GM21717 (cell line): ENCODE data around the gene ZNF142.

Experiments used
- ATAC-seq: cut with Tn5 transposase; IDR thresholded peaks from one replicate; pipeline ENCODE4 v1.9.1; 2021; ENCODE audit warnings: mild to moderate bottlenecking, moderate library complexity; ENCODE audit not compliant: unreplicated experiment

The ZNF142 gene

DNA sequence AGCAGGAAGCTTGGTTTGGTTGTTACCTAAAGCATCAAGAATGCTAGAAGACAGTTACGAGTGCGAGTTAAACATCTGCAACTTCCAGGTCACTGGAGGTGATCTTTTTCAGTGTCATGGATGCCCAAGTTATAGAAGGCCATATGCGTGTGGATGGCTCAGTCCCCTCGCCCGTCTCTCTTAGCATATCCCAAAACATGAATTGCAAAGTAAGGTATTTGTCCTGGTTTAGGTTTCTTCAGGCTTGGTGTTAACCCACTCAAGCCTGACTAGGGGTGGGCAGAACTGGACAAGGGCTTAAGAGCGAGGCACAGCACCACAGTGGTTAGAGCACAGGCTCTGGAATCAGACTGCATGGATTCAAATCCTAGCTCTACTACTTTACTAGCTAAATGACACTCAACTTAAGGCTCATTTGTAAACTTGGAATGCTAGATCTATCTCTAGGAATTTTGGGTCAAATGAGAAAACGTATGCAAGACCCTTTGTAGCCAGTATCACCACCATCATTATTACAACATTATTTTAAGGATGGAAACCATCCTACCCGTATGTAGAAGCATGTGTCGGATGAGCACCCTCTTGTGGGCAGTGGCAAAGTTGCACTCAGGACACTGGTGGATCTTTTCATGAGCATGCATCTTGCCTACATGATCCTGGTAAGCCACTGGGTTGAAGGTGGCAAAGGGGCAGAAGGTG lies 11.2 kb downstream of the ZNF142 start:
- ATAC-seq: no peak

DNA sequence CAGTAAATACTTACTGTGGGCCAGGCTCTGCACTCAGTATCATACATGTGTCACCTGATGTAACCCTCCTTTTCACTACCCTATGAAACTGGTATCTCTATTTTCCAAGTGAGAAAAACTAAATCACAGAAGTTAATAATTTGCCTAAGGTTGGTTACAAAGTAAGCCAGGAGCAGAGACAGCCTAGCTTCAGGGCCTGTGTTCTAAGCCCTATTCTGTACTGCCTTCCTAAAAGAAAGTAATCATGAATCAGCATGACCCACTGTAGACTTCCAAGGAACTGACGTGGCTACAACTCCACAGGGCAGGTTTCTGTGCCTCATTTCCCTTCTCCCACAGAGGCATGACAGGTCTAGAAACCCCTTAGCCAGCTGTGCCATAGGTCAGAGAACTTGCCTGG lies 14.3 kb downstream of the ZNF142 start:
- no peak for ATAC-seq

GRCh38 chr2:218644721-218645120 lies 14.7 kb downstream of the ZNF142 start:
- no peak for ATAC-seq

DNA sequence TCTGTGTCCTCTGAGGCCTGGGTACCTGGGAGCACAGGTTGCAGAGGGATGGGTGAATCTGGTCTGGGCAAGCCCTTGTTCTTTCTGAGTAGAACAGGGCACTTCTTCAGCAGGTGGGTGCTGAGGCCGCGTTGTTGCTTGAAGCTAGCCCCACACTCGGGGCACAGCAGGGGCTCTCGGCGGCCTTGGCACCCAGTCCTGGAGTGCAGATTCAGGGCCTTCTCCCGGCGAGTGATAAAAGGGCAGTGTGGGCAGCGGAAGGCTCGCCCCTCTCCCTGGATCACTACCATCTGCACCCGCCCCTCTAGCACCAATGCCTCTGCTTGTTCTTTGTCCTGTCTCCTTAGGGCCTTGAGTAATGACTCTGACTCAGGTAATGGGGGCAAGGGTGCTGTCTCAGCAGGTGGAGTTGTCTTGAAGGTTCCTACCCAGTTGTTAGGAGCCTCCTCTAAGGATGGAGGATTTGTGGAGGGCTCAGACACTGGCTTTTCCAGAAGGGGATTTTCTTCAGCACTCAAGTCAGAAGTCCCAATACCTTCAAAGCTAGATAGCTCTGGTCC lies 15.6 kb downstream of the ZNF142 start:
- no peak for ATAC-seq

- no peak for ATAC-seq
These were observed 16.6 kb downstream of the ZNF142 start for GRCh38 chr2:218642786-218643185.

DNA sequence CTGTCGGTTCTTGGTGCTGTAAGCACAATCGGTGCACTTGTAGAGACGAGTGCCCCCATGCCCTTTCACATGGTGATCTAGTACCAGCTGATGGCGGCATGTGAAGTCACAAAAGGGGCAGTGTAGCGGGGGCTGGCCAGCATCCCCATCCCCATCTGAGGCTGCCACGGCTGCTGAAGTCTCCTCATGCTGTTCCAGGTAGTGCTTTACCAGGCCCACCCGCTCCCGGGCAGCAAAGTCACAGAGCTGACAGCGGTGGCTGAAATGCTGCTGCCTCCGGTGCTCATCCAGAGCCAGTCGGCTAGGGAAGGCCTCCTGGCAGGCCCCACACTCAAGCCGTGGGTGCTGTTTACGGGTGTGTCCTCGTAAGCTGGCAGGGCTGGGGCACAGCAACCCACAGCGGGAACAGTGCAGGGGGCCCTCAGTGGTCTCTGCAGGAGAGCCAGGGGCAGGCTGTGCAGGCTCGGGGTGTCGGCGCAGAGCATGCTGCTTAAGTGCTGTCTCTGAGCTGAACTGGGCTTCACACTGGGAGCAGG lies 17.2 kb downstream of the ZNF142 start:
- ATAC-seq: no peak

DNA sequence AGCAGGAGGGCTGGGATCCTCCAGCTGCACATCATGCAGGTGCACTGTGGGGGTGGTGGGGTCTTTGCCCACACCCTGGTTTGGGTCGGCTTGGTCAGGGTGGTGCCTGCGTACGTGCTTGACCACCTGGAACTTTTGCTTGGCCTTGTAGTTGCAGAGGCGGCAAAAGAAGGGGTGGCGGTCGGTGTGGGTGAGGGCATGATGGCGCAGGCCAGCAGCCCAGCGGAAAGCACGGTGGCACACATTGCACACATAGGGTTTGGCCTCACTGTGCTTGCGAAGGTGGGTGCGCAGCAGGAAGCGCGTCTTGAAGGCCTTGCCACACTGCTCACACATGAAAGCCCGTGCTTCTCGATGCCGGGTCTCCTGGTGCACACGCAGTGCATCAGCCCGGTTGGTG lies 21.1 kb downstream of the ZNF142 start:
- ATAC-seq: no peak

DNA sequence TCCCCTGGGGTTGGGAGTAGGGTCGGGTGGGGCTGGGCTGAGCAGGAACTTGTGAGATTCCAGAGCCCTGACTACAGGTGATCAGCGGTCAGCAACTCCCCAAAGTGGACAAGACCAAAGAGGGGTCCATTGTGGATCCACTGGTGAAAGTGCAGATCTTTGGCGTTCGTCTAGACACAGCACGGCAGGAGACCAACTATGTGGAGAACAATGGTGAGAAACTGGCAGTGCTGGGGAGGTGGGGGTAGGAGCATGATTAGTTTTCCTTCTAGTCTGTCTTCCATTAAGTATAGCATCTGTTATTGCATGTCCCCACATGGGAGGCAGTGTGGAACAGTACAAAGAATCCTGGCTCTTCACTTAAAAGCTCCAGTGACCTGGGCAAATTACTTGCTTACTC lies 23.7 kb downstream of the ZNF142 start:
- no peak for ATAC-seq

DNA sequence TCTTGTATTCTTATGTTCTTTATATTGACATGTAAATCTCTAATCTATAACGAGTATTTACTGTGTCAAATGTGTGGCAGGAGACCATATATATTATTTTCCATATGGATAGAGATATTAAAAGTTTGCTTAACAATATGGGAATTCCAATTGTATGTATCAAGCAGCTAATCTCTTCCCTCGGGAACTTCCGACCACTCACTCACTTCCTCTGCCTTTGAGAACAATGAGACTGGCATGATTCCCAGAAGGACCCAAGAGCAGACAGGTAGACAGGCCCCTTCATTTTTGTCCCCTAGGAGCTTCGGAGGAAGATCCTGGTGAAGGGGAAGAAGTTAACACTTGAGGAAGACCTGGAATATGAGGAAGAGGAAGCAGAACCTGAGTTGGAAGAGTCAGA lies 27.6 kb downstream of the ZNF142 start:
- ATAC-seq: no peak

GRCh38 chr2:218627939-218628338 lies 31.5 kb downstream of the ZNF142 start:
- ATAC-seq: no peak

DNA sequence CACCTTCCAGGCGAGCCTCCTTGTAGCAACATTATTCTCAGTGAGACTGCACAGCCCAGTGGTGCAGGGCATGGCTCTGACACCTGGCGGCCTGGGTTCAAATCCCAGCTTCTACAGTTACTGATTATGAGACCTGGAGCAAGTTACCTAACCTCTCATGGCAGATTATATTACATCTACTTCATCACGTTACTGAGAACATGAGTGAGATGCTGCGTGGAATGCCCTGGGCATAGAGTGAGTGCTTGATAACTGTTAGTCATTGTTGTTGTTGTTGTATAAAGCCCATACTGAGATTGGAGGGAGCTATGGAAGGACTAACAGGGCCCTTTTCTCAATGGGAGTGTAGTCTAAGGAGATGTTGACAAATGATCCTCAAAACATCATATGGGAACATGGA lies 33.1 kb downstream of the ZNF142 start:
- ATAC-seq: no peak

- ATAC-seq: no peak
These were observed 36.1 kb downstream of the ZNF142 start for GRCh38 chr2:218623366-218623705.

GRCh38 chr2:218622606-218623365 lies 36.6 kb downstream of the ZNF142 start:
- no peak for ATAC-seq

- no peak for ATAC-seq
These were observed 38.4 kb downstream of the ZNF142 start for GRCh38 chr2:218621007-218621406.

GRCh38 chr2:218618102-218618860 lies 41.1 kb downstream of the ZNF142 start:
- ATAC-seq: no peak

DNA sequence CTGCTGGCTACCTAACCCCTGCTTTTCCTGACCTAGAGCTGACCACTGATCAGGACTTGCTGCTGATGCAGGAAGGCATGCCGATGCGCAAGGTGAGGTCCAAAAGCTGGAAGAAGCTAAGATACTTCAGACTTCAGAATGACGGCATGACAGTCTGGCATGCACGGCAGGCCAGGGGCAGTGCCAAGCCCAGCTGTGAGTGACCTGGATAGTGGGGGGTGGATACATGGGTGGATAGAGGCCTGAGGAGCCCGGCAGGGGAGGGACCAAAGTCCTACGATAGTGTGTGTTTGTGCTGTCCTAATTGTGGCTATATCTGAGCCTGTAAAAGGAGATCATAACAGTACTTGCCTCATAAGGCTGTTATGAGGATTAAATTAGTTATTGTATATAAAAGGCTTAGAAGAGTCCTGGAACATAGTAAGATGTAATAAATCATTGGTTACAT lies 43.5 kb downstream of the ZNF142 start:
- ATAC-seq: no peak

DNA sequence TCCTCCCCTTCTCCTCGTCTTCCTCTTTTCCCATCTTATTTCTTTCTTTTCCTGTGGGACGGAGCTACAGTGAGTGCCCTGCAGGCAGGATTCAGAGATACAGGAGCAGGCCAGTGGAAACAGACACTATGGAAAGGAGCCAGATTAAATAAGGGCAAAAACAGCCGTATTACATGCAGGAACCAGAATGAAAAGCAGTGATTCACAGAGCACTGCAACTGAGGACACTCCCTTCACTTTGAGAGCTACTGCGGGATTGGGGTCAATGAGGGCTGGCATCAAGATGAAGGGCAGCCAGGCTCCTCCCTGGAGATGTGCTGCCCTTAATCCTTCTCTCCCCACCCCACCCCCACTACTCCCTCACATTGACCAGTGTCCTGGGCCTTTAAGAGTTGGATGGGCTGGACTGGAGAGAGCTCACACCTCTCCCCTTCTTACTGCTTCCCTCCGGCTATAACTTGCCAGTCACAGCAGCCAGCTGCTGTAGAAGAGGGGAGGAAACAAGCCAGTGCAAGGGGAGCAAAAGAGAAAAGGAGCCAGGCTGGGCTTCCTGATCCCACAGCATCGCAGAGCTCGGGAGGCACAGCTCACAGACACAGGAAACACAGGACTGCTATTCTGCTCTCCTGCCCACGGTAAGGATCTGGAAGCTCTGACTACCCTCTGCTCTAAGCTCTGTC lies 51.8 kb downstream of the ZNF142 start, which contains the start of gene PLCD4:
Gene PLCD4, plus strand, starts transcription at position 464 of the 680 bp plus-strand sequence. CDS start 7,841 bp downstream, outside the sequence.
- no peak for ATAC-seq

- ATAC-seq: no peak
These were observed 54.0 kb downstream of the ZNF142 start for GRCh38 chr2:218605432-218605831.
